CD4-positive, alpha-beta T cell treated with Interleukin-12 subunit alpha and Interleukin-12 subunit beta, for 1 hour (primary cell): ENCODE data around the gene ERC2.
"Not testable (repeated sequence)": the region's sequence is repeated elsewhere in the genome, so short reads cannot be mapped to it uniquely, and the experiment has no call there.

ENCODE experiments used
- DNase-seq: peaks from one replicate; pipeline ENCODE4 v3.0.0-alpha.2; 2020

The ERC2 gene

DNA sequence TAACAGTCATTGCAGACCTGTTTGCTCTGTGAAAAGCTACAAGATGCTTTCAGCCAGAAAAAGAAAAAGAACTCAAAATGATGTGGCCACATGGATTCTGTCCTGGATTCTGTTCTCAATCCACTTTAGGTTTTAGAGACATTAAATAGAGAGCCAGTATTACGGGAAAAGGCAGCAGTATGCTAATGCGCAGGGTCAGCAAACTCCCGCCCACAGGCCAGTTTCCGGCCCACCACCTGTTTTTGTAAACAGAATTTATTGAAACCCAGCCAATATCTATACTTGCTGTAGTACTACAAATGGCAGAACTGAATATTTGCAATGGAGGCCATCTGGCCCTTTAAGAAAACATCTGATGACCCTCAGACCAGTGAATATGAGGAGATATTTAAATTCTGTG, 416.1 kb downstream of the ERC2 start:
- no peak for DNase-seq

DNA sequence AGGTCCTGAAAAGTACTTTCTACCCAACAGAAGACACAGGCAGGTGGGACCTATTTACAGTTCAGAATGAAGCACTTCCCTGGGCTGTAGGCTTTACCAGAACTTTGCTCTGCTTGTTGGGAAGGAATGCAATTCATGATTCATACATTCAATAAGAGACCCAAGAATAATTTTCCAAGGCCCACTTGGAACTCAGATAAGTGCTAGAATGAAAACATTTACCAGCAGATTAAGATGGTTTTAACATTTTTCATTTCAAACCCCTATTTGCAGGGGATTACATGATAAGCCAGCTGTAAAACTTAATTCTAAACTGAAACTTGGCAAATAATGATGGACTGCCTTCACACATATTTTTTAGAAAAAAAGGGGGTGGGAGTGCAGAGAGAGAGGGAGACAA, 417.2 kb downstream of the ERC2 start:
- no peak for DNase-seq

DNA sequence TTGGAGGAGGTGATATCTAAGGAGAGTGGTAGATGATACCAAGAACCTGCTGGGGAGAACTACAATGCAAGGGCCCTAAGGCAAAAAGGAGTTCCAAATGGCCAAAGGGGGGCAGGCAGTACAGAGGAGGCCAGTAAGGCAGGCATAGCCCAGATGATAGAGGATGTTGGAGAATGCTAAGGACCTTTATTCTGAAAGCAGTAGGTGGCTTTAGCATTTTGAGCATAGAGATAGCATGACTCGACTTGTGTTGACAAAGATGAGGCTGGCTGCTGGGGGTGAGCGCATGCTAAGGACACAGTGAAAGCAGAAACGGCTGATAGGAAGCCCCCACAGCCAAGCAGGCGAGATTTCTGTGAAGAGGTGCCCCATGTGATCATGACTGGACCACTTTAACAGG, 419.3 kb downstream of the ERC2 start:
- no peak for DNase-seq

DNA sequence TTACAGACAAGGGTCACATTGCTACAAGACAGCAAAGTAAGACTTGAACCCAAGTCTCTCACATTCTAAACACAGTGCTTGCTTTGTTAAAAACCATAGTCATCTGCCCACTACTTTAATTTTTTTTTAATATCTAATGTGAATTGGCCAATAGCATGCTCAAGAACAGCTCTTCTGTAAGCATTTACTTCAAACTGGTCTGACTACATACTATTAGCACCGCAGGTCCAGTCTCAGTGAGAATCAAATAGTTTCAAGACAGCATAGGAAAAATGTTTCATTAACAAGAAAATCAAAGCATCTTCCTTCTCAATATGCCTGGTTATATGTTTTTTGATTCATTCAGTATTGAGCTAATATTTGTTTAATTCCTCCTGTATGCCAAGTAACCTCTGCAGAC, 419.9 kb downstream of the ERC2 start:
- DNase-seq, result no peak

DNA sequence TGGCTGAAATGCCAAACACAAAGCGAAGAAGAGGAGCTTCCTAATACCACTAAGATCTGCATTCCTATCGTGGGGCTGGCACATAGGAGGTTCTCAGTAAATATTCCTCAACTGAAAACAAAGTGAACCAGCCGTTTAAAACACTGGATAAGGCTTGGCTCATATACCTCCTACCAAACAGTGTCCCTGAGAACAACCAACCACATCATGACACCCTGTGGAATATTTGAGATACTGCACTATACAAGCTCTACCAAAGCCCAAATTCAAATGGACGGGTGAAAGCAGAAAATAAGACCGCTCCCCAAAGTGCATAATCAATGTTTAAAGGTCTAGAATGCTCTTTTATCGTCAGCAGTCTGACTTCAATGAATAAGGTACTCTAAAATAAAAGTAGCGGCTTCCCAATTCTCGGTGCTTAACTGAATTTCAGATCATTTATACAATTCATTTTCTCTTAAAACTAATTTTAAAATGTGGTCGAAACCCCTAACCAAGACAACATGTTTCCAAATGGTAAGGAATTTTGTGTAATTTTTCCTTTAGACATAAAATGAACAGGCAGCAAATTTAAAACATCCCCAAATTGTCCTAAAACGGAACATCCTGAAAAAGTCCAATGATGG, 425.8 kb downstream of the ERC2 start:
- DNase-seq, result no peak

DNA sequence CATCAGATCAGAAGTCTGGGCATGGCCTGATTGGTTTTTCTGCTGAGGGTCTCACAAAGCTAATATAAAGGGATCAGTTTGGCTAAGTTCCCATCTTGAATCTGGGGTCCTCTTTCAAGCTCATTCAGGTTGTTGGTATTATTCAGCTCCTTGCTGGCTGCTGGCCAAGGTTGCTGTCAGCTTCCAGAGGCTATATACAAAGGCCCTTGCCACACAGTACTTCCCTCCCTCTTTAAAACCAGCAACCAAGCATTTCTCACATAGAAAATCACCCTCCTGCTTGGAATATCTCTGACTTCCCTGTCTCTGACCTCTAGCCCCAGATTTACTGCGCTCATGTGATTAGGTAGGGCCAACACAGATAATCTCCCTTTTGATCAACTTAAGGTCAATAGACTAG, 442.9 kb downstream of the ERC2 start:
- DNase-seq, result no peak

DNA sequence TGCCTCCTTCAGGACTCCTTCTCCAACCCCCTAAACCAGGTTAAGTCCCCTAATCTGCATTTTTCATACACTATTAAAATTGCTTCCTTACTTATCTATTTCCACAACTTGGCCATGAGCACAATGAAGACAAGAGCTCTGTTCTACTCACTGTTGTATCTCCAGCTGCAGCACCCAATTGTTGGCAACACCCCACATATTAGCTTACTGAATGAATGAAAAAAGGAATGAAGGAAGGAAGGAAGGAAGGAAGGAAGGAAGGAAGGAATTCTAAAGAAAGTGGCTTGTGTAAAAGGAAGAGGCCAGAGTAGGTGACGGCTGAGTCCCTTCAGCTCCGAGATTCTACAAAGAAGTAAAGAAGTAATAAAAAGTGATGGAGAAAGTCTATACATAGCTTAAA, 444.7 kb downstream of the ERC2 start:
- DNase-seq, result no peak

DNA sequence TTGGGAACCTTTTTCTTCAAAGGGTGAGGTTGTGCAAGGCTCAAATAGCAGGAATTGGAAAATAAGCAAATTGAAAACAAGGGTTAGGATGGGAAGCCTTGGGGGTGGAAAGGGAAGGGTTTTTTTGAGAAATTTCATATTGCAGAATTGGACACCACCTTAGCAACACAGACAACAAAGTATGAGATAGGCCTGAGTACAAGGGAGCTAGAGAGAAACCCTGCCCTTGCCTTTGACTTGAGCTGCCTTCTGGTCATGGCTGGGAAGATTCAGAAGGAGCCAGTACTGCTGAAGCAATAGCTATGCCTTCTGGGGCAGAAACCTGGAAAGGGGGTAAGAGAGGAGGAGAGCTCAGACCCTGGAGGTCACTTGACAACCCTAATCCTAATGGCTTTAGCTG, 445.6 kb downstream of the ERC2 start:
- DNase-seq, result no peak

DNA sequence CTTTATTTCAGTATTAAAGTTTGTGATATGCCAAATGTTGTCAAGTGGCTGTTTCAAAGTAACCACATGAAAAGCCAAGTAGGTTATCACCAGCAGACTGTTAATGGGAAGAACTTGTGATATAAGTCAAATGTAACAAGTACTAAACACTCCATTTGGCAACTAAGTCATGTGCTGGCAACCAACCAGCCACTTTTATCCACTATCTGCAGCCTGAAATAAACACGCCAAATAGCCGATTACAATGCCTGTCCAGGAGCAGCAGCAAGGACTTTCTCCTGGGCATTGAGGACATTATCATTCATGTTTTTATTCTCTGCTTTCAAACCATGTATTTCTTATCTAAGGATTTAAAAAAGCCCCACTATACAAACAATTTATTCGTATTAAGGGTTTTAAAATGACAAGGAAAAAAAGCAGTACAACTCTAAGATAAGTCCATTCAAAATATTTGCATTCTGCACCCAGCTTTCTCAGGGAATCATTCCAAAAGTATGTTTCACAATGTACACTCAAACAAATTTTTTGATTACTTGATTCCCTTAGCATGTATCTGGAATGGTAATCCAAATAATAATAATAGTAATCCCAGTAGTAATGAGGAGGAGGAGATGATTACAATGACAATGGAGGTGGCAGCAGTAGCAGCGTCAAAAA, 448.6 kb downstream of the ERC2 start:
- DNase-seq, result no peak

DNA sequence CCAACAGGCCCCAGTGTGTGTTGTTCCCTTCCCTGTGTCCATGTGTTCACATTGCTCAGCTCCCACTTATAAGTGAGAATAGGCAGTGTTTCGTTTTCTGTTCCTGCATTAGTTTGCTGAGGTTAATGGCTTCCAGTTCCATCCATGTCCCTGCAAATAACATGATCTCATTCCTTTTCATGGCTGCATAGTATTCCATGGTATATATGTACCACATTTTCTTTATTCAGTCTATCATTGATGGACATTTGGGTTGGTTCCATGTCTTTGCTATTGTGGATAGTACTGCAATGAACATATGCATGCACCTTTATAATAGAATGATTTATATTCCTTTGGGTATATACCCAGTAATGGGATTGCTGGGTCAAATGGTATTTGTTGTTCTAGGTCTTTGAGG, 452.9 kb downstream of the ERC2 start:
- DNase-seq, result not testable (repeated sequence)

DNA sequence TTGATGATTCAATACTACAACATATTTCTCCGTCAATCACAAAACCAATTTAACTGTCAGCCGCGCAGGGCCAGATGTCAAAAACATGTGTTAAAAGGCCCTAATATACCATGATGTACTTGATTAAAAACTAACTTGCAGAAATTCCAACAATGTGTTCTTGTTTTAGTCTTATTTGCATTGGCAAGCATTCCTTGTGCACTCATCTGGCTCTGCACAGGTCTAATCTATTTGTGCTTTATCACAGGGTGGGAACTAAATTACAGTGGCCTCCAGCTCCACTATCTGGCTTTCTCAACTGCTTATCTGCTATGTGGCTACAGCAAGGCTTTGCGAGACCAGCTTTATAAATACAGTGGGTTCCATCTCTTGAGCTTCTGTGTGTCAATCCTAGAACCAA, 455.5 kb downstream of the ERC2 start:
- DNase-seq, result no peak

DNA sequence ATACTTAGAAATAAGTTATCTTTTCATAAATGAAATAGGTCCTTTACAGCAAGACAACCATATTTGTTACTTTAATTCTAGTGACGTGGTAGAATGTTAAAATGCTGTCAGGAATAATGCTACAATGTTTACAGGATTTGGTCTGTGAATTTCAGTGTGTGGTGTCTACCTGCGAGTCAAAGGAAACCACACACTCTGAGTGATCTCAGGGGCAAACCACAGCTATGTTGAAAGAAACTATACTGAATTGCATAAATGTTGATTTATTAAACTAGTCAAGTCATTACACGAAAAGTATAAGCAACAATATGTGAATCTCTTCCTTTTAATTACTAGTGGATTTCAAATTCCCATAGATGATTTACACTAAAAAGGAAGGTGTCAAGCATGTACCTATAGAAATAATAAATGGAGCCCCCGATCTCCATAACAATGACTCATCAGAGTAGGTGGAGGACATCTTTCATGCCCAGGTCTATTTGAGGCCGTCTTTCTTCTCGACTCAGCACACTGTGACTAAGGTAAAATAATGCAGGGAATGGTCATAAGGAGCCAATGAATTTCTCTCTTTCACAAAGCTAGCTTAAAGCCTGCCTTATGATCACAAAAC, 463.0 kb downstream of the ERC2 start:
- DNase-seq, result no peak

DNA sequence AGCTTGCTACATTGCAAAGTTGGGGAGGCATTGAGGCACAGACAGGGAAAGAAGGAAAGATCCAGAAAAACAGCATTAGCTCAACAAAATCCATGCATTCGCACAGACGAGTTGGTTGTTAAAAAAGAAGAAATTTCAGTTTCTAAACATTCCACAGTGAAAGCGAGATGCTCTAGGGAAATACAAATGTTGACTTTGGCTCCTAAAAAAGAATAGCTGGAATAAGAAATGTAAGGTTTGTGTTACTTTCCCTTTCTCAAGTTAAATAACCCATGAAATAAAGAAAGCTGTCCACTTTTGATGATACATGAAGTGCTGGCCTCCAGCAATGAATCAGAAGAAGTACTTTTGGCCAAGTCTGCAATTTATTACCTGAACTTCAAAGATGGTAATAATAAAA, 465.1 kb downstream of the ERC2 start:
- no peak for DNase-seq

DNA sequence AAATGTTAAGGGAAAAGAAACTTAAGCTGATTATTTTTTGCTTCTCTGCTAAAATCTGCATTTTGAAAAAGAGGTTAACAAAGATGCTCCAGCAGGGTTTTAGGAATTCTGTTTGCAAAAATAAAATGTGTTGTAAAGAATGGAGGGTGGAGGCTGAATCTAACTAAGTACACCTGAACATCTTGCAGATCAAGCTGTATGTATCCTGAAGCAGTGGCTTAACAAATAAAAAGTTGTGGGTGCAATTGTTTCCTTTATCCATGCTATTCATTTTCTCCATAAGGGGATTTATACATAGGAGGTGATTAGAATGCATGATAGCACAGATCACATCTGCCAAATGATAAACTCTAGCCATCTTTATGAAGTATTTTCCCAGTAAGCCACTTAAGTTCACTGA, 466.3 kb downstream of the ERC2 start:
- DNase-seq, result no peak

DNA sequence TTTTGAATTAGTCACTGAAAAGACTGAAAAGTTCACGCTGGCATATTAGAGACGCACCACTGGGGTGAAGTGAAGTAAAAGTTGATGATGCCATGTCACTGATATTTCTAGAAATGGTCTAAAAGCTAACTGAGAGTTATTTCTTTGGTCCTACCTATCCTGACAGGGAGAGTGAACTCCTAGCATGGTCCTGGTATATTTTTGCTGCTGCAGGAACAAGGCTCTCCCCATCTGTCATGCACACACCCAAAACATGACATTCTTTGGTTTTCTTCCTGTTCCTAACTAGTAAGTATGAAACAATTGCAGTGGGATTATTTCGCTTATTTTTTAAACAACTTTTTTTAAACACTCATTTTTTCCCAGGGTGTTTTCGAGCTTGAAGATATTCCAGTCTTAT, 466.7 kb downstream of the ERC2 start:
- DNase-seq, result no peak

DNA sequence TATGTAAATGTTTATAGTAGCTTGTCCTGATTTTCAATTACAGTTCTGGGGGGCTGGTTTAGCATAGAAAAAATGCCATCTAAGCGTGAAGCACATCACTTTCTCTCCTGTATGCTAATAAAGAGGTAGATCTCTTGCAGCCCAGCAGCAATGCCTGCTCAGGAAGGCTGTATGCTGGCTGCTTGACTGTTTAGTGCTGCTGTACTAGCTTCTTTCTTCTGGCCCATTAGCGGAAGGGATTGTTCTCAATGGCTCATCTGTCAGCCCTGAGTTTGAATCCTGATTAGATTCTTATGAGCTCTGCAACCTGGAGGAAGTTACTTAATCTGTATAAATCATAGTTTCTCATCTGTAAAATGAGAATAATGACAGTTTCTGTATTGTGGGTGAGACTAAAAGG, 478.9 kb downstream of the ERC2 start:
- no peak for DNase-seq

DNA sequence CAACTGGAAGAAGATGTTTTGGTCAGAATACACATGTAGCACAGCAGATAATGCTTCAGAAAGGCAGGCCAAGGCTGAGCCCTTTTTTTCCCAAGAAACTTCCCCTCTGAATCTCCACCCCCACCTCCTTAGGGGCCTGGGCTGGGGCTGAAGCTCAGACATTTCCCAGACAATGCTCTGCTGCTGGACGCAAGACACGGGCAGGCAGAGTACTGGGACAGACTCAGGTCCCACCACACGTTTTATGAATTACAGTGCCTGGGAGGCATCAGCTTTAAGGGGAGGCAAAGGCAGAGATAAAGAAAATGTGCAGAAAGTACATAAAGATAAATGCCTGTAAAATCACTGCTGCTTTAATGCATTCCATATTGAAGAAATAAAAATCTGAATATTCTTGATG, 479.4 kb downstream of the ERC2 start:
- DNase-seq, result no peak

DNA sequence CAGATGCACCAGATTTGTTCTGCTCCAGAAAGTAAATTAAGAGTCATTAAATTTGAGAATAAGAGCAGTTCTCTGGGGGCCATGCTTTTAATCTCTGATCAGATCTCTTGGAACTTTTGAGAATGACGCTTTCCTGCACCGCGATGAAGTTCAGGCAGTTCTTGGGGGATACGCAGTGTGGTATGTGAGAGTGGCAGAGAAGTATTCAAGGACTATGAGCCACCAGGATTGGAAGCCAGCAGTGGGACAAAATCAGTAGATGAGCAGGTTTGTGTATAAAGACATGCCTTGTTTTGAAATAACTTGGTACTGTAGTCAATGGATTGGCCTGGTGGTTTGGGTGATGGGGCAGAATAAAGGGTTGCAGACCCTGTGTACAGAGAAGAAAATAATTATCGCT, 483.6 kb downstream of the ERC2 start:
- DNase-seq, result no peak

DNA sequence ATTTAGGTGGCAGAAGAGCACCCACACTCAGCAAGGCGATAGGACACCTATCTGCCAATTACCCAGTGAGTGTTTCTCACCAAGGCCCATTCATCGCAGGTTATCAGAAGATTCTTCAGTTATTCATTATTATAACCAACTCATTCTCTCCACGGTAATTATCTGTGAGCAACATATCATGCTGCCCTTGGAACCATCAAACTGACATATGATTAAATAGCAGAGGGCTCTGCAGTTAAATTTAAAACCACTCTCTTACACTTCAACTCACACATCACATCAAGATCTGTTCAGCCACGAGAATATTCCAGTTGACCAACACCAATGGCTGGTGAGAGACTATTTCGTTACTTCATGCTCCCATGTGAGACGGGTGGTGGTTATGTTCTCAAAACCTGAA, 489.3 kb downstream of the ERC2 start:
- no peak for DNase-seq

DNA sequence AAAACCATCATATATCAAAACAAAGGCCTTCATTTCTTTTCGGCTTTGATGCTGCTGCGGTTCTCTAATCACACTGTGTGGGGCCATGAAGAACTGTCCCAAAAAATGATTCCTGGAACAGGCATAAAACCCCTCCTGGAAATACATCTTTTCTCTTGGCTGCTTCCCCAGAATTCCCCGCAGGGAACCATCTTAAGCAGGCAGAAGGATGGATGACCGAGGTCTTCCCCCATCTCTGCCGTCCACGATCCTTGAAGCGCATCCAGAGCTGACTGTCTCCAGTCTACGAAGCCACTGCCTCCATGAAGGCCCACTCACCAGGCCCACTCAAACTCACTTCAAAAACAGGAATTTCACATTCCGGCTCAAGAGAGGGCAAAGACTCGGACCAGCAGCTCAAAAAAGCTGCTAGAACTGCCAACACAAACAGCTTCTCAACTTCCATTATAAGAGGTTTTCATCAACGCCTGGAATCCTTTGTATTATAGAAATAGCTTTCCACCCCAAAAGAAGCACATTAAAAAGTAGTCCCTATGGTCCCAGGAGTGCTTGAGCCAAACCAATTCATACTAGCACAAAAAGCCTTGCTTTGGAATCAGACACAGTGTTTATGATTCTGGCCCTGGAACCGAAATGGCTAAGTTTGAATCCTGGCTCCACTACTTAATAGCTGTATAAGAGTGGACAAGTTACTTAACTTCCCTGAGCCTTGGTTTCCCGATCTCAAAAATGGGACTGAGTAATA, 493.7 kb downstream of the ERC2 start:
- no peak for DNase-seq

DNA sequence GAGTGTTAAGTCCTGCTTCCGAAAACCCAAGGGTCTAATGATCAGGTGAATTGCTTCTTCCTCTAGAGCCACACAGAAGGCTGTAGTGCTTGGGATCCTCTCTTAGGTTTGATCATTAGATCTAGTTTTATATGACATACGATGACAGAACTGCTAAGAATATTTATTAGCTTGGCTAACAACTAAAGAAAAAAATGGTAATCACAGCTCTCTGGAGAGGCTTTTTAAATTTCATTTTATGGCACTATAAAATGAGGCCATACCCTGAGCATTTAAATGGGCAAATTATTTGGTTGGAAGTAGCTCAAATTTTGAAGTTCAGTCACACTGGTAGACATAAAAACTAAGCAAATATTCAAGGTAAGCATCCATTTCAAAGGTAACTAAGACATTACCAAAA, 498.6 kb downstream of the ERC2 start:
- DNase-seq, result no peak

DNA sequence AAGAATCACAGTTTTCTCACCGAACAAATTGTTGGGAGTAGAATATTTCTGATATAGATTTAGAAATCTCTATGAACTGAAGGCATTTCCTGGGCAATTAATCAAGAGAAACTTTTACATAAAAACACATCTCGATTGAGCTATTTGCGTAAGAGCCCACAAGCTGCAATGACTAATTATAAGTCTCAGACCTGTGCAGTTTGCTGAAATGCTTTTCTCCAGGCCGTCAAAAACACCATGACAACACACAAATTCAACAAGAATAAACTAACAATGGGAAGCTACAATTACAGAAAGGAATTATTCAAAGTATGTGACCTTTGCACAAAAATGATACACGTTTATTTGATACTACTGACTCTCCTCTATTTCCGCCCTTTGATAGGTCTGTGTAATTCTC, 499.9 kb downstream of the ERC2 start:
- DNase-seq, result no peak

DNA sequence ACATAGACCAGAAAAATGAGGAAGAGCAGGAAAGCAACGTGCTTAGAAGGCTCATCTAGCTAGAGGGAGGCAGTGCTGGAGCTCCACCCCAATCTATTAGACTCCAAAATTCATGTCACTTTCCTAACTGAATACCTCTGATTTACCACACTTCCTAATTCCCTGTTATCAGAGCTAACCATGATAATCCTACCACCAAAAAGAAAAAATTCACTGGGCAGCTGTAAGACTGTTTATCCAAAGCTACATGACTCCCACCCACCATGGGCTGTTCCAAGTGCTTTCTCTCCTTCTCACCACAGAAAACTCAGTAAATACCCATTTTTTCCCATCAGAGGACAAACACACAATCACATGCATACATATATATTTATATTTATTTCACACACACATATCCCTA, 501.7 kb downstream of the ERC2 start:
- DNase-seq, result no peak

DNA sequence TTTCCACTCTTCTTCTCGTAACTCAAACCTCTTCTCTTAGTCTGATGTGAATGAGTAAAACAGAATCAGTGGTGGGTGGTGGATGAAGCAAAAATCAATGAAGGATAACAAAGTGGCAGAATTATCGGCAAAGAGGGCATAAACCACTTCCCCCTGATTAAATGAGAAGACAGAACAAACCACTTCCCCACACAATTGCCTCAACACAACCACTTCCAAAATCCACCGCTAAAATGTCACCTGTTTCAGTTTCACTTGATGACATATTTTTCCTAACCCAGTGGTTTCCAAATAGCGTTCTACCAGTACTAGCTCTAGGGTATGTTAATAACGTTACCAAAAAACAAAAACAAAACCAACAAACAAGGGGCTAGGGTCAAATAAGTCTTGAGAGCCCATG, 502.5 kb downstream of the ERC2 start:
- DNase-seq, result no peak
